8988T (cell line): ENCODE results near the gene MYL12B.
A peak's percentile ranks its signal among the peaks of the same experiment; 100 is the strongest.

Experiments
- DNase-seq: peaks from one replicate; pipeline ENCODE4 v3.0.0; 2011

The MYL12B gene

DNA sequence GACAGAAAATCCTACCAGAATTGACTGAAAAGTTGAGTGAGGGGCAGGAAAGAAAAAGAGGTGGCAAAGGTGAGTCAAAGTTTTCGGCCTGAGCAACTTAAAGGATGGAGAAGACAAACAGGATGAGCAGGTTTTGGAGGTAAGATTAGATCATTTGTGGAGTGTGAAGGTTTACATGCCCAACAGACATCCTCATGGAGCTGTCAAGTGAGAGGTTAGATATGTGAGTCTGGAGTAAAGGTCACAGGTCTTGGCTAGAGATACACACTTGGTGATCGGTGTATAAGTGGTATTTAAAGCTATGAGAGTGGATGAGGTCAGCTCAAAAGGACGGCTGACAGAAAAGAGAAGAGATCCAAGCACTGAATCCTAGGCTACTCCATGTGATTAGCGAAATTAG, 25.5 kb upstream of the MYL12B start:
- DNase-seq: no peak

DNA sequence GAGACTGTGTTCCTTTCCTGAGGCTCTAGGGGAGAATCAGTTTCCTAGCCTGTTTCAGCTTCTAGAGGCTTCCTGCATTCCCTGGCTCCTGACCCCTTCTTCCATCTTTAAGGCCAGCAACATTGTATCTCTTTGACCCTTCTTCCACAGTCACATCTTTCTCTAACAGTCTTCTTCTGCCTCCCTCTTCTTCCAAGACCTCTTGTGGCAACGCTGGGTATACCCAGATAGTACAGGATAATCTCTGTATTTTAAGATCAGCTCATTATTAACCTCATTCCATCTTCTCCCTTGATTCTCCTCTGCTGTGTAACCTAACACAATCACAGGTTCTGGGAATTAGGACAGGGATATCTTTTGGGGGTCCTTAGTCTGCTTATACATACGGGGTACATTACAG, 23.2 kb upstream of the MYL12B start:
- DNase-seq: no peak

DNA sequence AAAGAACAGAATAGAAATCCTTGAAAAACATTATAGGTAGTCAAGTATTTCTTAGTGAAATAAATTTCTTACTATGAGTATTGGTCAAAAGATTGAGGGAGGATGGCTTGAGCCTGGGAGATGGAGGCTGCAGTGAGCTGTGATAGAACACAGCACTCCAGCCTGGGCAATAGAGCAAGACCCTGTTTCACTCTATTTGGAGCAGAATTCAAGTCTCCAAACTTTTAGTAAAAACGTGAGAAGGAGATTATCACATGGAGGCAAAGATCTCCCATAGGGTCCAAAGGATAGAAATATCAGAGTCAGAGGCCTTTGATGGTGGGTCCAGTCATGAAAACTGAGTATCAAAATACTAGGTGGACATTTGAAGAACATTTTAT, 16.8 kb upstream of the MYL12B start:
- no peak for DNase-seq

DNA sequence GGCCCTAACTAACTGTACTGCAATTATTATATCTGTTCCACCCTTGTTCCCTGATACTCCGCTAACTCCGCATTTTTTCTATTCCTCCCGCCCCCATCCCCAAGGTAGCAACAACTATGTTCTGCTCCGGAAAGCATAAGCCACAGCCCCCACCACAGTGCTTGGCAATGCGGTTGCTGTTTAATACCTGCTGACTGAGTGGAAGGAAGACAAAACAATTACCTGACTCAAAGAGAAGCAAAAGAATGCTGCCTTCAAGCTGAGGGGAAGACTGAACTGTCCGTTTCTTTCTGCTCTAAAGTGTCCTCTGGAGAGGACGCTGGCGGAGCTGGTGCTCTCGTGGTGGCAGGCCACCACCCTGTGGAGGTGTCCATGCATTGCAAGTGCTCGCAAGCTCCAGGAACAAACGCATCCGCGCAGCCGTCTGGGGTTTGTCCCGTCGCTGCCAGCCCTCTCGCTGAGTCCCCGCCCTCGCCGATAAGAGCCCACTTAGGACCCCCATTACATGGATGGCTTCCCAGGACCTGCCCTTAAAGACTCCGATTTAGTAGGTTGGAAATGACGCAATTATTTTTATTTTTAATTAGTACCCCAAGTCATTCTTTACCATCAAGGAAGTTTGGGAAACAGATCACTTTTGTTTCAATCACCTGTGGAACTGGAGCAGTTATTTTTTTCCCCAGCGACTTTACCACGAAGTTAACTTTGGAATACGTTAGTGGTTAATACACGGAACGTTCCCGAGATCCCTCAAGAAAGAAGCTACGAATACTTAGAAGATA, 15.9 kb upstream of the MYL12B start:
- peak; percentile 25 for DNase-seq

DNA sequence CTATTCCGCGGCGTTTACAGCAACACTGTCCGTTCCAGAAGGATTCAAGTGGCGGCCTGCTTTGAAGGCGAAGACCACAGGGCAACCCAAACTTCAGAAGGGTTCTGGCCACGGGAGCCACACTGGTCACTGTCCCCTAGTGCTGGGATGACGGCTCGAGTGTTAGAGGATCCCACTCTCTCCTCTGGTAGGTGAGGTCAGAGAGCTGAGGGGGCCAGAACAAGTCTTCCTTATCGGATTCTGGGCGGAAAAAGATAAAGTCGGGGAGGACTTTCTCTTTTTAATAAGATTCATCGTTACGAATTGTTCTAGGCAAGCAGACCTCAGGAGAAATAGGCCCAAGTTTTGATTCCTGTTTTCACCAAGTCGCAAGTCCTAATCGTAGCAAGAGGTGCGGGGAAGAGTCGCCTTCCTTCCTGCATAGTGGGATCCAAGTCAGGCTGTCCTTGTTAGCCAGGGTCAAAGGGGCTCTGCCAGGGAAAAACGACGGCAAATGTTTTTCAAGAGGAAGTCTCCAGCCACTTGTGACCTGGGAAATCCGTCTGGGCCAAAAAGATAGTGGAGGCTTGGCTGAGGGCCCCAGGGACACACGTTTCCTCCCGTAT, 15.2 kb upstream of the MYL12B start:
- DNase-seq: no peak

DNA sequence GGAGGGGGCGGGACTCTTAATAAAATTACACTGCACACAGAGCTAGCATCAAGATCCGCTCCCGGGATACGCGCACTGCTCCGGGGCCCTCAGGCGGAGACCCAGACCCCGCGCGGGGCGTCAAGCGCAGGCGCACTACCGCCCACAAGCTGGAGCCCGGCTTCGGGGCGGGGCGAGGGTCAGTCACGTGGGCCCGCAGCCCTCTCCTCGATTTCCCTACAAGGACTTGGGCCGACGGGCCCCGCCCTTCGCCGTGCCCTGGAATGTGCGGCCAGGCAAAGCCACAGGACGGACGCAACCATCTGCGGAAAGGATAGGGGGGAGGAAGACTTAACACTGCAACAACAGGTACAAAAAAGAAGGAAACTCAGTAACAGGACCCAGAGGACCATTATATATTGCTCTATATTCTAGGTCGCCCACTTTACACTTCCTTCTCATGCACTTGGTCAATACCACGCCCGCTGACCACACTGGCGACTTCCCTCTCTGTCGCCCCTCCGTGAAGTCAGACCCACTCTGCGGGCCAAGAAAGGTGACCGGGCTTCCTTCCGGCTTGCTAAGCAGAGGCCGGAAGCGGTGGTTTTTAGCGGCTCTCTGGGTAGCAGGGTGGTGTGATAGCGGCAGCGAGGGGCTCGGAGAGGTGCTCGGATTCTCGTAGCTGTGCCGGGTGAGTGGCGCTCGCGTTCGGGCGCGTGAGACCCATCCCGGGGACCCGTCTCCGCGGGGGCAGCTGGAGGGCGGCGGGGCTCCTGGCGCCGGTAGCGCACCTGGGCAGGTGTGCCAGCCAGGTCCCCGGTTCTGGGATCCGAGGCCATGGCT, 14.5 kb upstream of the MYL12B start, which contains the start of gene MYL12A:
MYL12A (plus strand) TSS at position 562 of the 822 bp plus-strand sequence. CDS start 5,447 bp downstream, outside the sequence.
- peak; percentile 71 for DNase-seq

DNA sequence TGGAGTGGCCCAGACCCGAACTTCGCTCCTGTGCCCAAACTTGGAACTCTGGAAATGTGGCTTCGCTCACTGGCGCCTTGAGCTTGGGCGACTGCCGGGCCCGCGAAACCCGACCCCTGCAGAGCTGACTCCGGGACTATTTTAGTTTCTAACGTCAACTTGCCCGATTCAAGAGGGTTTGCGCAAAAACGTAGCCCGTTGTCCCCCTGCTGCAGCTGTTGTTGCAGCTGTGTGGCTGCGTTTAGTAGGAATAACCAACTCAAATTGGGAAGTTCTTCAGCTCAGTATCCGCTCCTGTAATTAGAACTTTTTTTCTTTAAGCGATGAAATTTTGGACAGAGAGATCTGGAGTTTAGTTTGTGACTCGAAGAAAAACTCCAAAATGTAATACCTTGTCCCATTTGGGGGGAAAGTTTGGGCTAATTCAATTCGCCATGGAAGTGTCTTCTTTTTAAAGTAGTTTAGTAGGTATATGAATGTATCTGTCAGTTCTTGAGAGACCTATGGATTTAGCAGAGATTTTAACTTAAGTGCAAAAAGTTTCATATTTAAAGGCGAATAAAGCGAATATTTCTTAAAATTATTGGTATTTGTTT, 13.8 kb upstream of the MYL12B start:
- DNase-seq: no peak

DNA sequence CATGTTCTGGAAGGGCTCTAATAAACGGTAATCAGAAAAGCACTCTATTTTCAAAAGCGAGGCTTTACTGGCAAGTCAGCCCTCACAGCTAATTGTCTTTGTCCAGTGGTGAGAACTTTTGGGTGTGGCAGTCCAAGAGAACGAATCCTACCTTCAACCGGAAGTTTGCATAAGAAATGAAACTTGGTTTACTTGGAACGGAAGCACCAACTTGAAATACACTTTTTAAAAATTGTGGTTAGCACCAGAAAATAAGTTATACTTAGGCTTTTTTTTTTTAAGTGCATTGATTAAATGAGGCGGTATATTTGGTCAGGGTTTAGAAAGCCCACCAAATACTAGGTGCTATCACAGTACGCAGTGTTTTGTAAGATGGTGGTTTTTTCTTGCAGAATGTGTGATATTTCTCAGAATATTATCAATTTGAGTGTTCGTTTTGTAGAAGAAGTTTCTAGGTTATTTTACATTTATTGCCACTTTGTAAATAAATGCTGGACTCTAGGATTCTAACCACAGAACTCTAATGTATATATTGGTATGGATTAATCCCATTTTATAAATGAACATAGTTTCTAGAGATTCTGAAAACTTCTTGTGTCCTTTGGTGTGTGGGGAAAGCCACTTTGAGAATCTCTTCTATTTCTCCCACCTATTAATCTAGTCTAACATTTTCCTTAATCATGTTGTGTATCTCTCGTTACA, 13.1 kb upstream of the MYL12B start:
- no peak for DNase-seq

DNA sequence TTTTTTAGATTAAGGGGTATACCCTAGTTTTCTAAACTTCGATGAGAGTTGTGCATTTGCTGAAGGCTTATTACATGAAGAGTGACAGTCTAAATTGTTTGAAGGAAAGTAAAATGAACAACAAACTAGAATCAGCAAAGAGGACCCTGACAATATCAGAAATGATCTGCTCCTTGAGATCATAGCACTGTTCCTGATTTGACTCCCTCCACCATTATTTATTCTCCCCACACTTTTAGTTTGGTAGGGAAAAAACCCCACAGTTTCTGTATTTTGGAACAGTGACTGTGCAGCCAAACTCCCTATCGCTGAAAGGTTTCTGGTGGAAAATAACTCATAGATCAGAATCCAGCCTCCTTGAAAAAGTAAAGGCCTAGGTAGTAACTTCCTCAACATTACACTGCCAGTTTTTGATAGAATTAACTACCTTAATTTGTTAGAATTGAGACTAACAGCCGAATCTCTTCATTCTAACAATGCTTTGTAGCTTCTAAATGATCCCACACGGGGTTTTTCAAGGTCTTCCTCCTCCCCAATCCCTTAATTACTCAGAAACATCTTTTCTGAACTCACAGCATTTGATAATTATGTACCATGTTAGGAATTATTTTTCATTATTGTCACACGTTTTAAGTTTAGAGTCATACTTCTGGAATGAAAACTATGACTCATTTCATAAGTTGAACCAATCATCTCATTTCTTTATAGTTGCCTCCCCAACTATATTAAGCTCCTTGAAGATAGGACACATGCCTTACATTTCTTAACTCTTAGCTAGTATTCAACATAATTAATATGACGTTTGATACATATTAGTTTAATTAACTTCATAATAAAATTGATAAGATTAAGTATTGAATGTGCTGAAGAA, 11.5 kb upstream of the MYL12B start:
- DNase-seq: no peak

DNA sequence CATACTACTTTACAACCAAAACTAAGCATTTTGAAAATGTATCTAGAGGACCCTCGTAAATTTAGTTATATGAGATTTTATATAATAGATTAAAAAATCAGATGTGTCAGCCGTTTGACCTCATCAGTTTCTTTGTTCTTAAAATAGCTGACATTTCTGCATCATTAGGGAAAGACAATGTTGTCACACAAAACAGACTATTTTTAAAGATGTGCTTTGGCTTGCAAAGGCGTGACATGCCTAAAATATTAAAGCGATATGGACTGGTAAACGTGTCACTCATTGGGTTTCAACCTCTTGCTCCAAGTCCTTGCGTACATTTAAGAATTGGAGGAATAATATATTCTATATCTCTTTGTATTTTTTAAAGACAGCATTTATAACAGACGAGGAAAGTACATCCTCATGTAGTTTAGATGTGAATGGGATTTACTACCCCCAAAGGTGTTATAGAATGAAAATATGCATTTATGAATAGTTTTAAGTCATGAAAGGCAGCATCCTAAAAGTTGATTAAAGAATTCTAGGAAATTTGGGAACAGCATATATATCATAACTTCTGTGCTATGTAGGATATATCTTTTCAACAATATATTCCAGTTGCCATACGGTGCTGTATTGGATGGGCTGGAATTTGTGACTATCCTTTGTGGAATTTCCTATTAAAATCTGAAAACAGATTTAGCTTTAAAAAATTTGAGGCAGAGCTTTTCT, 10.5 kb upstream of the MYL12B start:
- DNase-seq: no peak

DNA sequence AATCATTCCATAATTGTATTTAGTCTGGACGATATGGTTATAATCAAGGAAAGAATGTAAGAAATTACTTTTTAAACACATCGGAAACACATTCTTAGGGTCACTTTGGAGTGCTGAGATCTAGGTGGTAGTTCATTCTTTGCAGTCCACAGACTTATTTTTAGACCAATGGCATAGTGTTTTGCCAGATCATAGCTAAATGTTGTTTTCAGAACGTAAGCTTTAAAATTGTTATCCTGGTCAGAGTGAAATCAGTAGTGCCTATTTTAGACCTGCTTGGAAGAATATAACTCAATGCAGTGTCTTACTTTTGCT, 10.0 kb upstream of the MYL12B start:
- DNase-seq: no peak

DNA sequence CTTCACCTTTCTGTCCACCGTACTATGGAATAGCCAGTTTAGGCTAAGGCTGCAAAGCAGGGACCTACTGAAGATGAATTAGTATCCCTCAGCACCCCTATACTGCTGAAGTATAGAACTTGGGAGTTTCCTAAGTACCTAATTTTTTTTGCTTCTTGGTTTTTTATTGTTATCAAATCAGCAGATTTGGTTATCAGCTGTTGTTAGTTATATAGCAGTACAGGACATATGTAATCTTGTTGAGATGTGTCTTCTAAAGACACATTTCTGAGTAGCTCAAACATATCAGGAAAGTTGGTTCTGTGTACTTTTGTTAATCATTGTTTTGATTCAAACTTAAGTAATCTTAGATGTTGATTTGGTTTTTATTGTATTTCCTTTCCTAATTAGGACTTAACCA, 9.1 kb upstream of the MYL12B start:
- DNase-seq: no peak

DNA sequence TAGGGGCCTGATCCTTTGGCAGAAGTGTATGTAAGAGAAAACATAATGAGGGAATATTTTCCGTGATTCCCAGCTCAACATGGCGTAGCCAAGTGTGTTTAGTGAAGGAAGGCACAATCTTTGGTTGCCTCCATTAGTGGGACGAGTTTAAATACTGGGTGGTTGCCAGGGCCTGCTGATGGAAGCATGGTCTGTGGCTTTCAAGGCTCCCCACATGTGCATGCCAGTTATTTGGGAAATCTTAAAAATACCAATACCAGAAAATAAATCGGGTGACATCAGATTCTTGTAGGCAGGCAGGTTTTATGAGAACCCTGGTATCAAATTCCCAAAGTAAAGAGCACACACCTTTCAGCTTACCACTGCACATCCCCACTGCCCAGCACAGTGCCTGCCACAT, 7.2 kb upstream of the MYL12B start:
- DNase-seq: no peak

DNA sequence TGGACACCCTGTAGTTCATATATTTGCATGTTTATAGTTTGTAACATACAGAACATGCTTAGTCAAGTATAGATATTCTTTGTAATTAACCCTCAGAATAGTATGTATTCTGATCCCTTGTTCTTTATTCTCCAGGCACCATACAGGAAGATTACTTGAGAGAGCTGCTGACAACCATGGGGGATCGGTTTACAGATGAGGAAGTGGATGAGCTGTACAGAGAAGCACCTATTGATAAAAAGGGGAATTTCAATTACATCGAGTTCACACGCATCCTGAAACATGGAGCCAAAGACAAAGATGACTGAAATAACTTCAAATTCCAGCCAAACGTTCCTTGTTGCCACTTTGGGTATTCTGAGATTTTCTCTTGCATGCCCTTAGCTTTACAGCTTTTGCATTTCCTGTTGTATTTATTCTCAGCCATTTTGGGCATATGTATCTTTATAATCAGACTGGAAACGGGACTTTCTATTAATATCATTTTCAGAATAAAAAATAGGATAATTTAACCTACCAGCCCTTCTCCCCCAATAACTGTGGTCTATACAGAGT, 6.2 kb upstream of the MYL12B start:
- DNase-seq: no peak

DNA sequence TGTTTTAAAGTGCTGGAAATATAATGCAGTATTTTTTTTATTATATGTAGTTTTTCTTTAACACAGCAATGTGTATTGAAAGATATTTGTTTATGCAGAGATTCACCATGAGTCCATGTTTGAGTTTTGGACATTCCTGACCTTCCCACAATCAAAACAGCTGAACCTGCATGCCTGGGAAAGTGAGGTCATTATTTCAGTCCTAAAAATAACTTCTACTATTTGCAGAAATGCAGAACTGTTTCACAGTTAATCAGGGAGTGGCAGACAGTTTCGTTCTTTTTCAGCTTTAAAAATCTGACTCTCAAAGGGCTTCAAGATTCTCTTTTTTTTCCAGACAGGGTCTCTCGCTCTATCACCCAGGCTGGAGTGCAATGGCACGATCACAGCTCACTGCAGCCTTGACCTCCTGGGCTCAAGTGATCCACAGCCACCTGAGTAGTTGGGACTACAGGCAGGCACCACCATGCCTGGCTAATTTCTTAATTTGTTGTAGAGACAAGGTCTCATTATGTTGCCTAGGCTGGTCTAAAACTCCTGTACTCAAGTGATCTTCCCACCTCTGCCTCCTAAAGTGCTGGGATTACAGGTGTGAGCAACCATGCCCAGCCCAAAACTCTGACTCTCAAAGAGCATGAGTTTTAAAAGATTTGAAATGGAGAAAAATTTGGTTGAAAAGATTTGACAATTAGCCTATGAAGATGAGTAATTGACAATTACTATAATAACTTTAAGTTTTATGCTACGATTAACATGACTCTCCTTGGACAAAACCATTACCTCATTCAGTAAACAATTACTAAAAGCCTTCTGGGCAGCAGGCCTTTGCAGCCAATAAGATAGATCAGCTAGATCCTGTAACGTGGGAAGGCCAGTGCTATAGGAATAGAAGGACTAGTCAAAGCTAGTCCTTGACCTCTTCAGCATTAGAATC, 5.0 kb upstream of the MYL12B start:
- no peak for DNase-seq

DNA sequence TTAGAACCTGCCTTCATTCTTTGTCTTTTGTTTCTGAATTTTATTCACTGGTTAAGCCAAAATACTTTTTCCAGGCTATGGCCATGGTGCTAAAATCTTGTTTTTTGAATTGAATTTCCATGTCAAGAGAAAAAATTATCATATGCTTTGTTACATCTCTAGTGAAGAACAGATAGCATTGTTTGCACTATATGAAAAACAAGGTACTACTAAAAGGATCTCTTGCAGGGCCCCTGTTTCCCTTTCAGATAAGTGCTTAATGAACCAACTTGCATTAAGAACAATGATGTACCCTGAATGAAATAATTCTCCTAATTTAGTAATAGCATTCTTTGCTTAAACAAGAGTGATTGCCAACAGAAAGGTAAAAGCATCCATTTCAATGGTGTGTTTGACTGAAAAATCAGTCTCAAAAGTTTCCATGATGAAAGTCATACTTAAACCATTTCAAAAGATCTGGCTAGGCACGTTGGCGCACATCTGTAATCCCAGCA, 4.3 kb upstream of the MYL12B start:
- DNase-seq: no peak

DNA sequence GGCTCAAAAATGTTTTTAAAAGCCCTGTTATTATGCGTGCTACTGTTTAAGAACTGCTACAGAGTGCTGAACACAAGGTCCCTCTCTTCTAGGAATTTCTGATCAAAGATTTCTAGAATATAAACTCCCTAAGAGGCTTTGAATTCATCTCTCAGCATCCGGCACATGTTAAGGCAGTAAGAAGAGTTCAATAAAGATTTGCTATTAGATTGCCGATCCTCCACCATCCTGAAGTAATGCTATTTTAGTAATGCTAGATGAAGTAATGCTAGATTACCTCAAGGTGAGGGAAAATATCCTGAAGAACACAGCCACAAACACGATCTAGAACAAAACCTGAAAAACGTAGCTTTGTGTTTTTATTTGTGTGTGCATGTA, 949 bp upstream of the MYL12B start:
- DNase-seq: no peak

DNA sequence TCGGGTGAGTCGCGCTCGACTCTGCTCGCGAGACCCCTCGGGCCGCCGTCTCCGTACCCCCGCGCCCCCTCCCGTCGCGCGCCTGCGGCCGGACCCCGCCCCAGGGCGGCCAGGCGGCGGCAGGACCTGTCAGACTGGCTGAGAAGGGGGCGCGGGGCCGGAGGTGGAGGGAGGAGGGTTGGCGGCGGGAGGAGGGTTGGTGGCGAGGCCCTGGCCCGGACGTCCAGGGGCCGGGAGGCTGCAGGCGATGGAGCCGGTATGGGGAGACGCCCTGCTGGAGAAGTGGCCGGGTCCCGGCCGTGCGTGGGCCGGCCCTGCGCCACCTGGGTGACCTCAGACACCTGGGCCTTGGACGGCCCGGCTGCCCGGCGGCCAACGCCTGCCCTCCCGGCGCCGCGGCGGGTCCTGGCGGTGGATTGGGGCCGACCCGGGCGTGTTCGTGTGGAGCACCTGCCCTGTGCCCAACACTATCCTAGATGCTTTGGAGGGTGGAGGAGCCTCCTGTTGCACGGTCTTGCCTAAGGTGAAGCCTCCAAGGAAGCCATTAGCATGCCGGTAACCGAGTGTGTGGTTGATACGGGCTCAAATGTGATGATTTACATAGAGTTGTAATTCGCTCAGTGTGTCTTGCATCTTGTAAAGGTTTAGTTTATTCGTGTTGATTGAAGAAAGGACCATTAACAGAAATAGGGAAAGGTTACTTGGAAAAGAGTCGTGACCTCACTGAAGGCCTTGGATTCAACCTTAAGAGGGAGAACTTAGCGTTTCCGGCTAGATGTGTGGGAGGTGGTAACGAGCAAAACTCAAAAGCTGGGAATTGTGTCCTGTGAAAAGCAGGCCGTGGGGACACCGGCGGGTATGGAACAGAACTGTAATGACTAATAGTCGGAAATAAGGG, 550 bp downstream of the MYL12B start:
- no peak for DNase-seq
